ELR (cell line): ENCODE data around the gene RPL35A.
"Not testable (repeated sequence)": the region's sequence is repeated elsewhere in the genome, so short reads cannot be mapped to it uniquely, and the experiment has no call there.

ENCODE experiments used
- DNase-seq: peaks from one replicate; pipeline ENCODE4 v3.0.0-alpha.2; 2015; ENCODE audit warnings: low read depth

RPL35A gene

GRCh38 chr3:197952440-197952839, 2.5 kb downstream of the RPL35A start:
- no peak for DNase-seq

GRCh38 chr3:197953325-197953724, 3.3 kb downstream of the RPL35A start:
- peak; percentile 7 for DNase-seq

- peak; percentile 9 for DNase-seq
Measured at GRCh38 chr3:197953881-197954280, 3.9 kb downstream of the RPL35A start.

- DNase-seq: peak; percentile 15
Measured at GRCh38 chr3:197955892-197956477, 6.0 kb downstream of the RPL35A start.

GRCh38 chr3:197956626-197956988, 6.6 kb downstream of the RPL35A start:
- peak; percentile 25 for DNase-seq

GRCh38 chr3:197957790-197958133, 7.8 kb downstream of the RPL35A start:
- DNase-seq: no peak

- no peak for DNase-seq
Measured at GRCh38 chr3:197958346-197958745, 8.4 kb downstream of the RPL35A start.

GRCh38 chr3:197958848-197959247, 8.9 kb downstream of the RPL35A start:
- DNase-seq: not testable (repeated sequence)

GRCh38 chr3:197959500-197959890, 9.5 kb downstream of the RPL35A start:
- DNase-seq: no peak

GRCh38 chr3:197959891-197960693, 10.1 kb downstream of the RPL35A start, which contains the start of gene LMLN:
LMLN (plus strand) TSS chr3:197960217; CDS start chr3:197960246, 29 bp downstream.
- DNase-seq: peak; percentile 97

- peak; percentile 84 for DNase-seq
Measured at GRCh38 chr3:197960694-197961581, 10.9 kb downstream of the RPL35A start.

- no peak for DNase-seq
Measured at GRCh38 chr3:197961582-197961945, 11.6 kb downstream of the RPL35A start.

- DNase-seq: no peak
Measured at GRCh38 chr3:197963019-197963637, 13.1 kb downstream of the RPL35A start.

- not testable (repeated sequence) for DNase-seq
Measured at GRCh38 chr3:197967337-197967989, 17.5 kb downstream of the RPL35A start.

GRCh38 chr3:197970588-197970987, 20.6 kb downstream of the RPL35A start:
- DNase-seq: no peak

- DNase-seq: no peak
Measured at GRCh38 chr3:197974016-197974415, 24.0 kb downstream of the RPL35A start.

- DNase-seq: no peak
Measured at GRCh38 chr3:197975311-197975710, 25.3 kb downstream of the RPL35A start.

- DNase-seq: no peak
Measured at GRCh38 chr3:197983076-197983475, 33.1 kb downstream of the RPL35A start.

GRCh38 chr3:197989651-197990050, 39.7 kb downstream of the RPL35A start:
- no peak for DNase-seq

- DNase-seq: no peak
Measured at GRCh38 chr3:197994736-197995135, 44.7 kb downstream of the RPL35A start.

- no peak for DNase-seq
Measured at GRCh38 chr3:197996855-197997254, 46.9 kb downstream of the RPL35A start.

GRCh38 chr3:197997936-197998335, 47.9 kb downstream of the RPL35A start:
- DNase-seq: no peak
